Endothelial cell of umbilical vein (primary cell): ENCODE measurements around the gene MOB4.

Experiments
- CTCF ChIP-seq, 2 donors: IDR thresholded peaks; 1 replicate in 1 of 2; 2 replicates in 1 of 2; pipeline ENCODE4 v1.5.1; 2011; ENCODE audit warnings: low read length in 2 of 2, mild to moderate bottlenecking in 2 of 2, moderate library complexity in 2 of 2, control low read depth in 1 of 2, inconsistent platforms in 1 of 2, low read depth in 1 of 2; ENCODE audit not compliant: insufficient read depth in 1 of 2; ENCODE audit errors: extremely low read depth in 1 of 2
- EZH2 ChIP-seq: IDR thresholded peaks from 2 replicates; pipeline ENCODE4 v1.6.1; 2012; ENCODE audit warnings: borderline replicate concordance, low read depth, mild to moderate bottlenecking, moderate library complexity, low read length, inconsistent platforms; ENCODE audit not compliant: severe bottlenecking
- GATA2 ChIP-seq: IDR thresholded peaks from 2 replicates; pipeline ENCODE4 v1.7.0; 2011; ENCODE audit warnings: low read depth, mild to moderate bottlenecking, moderate library complexity, mixed read lengths, low read length; ENCODE audit not compliant: insufficient read length, insufficient read depth
- JUN ChIP-seq: IDR thresholded peaks from 2 replicates; pipeline ENCODE4 v1.6.1; 2011; ENCODE audit warnings: borderline replicate concordance, low read depth; ENCODE audit not compliant: insufficient read length, insufficient read depth
- MAX ChIP-seq: IDR thresholded peaks from 2 replicates; pipeline ENCODE4 v1.6.1; 2011; ENCODE audit not compliant: insufficient read depth, insufficient read length
- POLR2A ChIP-seq: IDR thresholded peaks from 2 replicates; pipeline ENCODE4 v1.6.1; 2012; ENCODE audit warnings: low read depth, mild to moderate bottlenecking, control low read depth, low read length
- POLR2AphosphoS5 ChIP-seq: IDR thresholded peaks from 2 replicates; pipeline ENCODE4 v1.6.1; 2012; ENCODE audit warnings: low read depth, mild to moderate bottlenecking, control low read depth, low read length, moderate library complexity; ENCODE audit not compliant: insufficient read depth

- TF ChIP-seq CTCF (IDR thresholded peaks at IDR 0.05; ENCODE audit: extremely low read depth in 1 of 2, insufficient read depth in 1 of 2, low read depth in 1 of 2, low read length in 2 of 2), result no peak
- TF ChIP-seq POLR2A, result no peak
- TF ChIP-seq EZH2, result no peak
- TF ChIP-seq POLR2AphosphoS5, result no peak
- TF ChIP-seq MAX, result no peak
- TF ChIP-seq JUN, result no peak
- TF ChIP-seq GATA2, result no peak
These were observed 75.6 kb downstream of the MOB4 start for GRCh38 chr2:197591339-197592072.
